Stimulated activated CD8-positive, alpha-beta memory T cell treated with anti-CD3 and anti-CD28 coated beads, Interleukin-12 subunit alpha, Interleukin-12 subunit beta, amount 100 ng/mL, for 24 hours (primary cell): Measurements from ENCODE around the gene UBR7.
"Not testable (repeated sequence)": the region's sequence is repeated elsewhere in the genome, so short reads cannot be mapped to it uniquely, and the experiment has no call there.

Experiments used
- DNase-seq: peaks from one replicate; pipeline ENCODE4 v3.0.0-alpha.2; 2020; ENCODE audit errors: extremely low read depth

The UBR7 gene

DNA sequence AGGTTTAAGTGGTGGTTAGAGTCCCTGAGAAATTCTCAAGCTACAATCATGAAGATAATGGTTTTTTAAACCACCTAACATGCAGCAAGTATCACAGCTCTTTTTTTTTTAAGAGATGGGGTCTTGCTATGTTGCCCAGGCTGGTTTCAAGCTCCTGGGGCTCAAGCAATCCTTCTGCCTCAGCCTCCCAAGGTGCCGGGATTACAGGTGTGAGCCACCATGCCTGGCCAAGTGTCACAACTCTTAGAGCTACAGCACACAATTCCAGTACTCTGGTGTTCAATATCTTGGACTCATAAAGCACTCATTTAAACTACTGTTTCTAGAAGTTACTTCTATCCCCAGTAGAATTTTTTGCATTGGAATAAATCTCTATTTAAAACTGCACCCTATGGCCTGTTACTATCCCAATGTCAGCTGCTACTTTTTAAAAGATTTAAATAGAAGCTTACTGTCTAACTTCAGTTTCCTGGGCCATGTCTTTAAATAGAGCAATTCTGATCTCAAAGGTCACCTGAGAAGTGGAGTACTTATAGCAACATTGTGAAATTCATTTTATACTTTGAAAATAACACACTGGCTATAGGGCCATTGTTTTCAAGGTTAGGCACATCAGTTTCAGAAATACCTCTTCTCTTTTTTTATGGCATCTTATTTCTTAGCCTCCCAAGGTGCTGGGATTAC, 11.6 kb upstream of the UBR7 start:
- no peak for DNase-seq

DNA sequence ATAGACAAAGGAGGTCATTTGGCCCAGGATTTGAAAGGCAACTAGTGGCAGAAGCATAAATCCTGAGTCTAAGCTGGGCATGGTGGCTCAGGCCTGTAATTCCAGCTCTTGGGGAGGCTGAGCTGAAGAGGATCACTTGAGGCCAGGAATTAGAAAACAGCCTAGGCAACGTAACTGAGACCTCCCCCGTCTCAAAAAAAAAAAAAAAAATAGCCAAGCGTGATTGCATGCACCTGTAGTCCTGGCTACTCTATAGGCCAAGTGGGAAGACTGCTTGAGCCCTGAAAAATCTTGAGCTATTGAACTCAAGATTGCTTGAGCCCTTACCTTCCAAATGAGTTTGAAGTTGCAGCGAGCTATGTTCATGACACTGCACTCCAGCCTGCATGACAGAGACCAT, 8.0 kb upstream of the UBR7 start:
- DNase-seq, result no peak

DNA sequence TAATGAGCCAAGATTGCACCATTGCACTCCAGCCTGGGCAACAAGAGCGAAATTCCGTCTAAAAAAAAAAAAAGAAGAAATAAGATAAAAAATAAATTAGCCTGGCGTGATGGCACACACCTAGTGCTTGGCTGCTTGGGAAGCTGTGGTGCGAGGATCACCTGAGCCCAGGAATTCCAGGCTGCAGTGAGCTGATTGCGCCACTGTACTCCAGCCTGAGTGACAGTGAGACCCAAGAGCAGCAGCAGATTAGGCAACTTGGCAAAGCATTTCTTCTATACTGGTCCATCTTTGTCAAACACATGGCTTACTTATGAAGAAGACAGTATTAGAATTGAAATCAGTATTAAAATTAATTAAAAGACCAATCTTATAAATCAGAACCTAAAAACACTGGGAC, 6.5 kb upstream of the UBR7 start:
- DNase-seq, result no peak

DNA sequence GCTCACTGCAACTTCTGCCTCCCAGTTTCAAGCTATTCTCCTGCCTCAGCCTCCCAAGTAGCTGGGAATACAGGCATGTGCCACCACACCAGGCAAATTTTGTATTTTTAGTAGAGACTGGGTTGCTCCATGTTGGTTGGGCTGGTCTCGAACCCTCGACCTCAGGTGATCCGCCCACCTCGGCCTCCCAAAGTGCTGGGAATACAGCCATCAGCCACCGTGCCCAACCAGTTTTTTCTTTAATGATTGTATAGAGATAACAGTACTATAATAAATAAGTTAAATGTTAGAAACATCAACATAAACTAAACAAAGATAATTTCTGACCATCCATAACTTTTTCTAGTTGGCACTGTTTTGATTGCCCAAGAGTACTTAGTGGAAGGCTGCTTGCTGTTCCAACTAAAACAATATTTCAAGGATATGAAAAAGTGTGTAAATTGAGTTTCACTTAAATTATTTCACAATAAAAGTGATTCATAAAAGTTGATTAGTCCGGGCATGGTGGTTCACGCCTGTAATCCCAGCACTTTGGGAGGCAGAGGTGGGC, 5.8 kb upstream of the UBR7 start:
- DNase-seq, result no peak

DNA sequence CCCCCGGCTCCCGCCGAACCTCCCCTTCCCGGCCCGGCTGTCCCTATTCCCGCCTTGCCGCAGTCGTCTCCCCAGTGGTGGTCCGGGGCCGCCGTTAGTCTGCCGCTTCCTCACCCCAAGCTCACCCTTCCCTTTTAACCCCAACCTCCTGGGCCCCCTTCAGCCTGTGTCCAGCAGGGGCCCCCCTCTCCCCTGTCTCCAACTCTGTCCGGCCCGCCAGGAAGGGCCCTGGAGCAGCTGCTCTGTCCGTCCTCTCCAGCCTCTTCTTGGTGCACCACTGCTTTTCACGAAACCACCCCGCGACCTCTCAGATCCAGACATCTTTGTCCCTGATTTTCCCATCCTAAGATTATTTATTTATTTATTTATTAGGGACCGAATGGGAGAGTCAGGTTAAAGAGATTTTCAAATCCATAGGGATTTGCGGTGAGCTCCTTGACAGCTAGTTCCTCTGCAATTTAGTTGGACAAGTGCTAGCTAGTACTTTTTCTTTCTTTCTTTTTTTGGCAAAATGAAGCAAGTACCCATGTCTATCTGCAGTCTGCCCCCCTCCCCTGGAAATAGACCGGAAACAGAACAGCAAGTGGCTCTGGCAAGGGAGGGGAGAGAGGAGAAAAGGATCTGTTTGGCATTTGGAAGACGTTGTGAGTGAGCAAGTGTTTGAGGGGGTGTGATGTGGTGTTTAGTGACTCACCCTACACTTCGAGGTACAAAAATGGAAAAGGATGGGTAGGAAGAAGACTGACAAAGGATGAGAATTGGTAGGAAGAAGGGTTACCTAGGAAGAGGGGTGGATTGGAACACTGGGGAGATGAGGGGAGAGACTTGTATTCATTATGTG, 632 bp downstream of the UBR7 start:
- no peak for DNase-seq

DNA sequence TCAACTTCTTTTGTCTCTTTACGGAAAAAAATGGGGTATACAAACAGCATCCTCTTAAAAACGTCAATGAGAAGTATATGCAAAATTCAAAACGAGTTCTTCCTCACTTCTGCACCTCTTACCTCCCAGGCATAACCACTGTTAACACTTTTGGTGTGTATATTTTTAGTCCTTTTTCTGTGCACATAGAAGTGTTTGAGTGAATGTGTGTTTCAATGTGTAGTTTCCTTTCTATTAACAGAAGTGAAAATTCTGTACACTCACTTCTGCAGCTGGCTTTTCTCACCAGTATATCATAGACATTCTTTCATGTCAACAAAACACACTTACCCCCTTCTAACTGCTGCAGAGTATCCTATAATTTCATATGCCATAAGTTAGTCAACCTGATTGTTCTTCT, 5.4 kb downstream of the UBR7 start:
- no peak for DNase-seq

DNA sequence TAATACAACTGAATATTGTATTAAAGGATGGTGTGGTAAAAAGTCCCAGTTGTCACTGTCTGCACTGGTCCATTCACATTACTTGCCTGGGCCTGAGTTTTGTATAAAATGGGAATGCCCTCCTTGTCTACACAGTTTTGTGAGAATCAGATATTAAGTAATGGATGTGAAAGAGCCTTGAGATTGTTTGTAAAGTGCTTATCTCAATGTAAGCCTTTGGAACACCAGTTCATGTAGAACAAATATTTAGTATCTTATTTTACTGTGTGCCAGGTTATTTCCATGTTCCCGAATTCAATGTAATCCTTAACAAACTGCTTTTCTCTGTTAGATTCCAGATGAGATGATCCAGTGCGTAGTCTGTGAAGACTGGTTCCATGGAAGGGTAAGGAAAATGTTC, 7.5 kb downstream of the UBR7 start:
- no peak for DNase-seq

DNA sequence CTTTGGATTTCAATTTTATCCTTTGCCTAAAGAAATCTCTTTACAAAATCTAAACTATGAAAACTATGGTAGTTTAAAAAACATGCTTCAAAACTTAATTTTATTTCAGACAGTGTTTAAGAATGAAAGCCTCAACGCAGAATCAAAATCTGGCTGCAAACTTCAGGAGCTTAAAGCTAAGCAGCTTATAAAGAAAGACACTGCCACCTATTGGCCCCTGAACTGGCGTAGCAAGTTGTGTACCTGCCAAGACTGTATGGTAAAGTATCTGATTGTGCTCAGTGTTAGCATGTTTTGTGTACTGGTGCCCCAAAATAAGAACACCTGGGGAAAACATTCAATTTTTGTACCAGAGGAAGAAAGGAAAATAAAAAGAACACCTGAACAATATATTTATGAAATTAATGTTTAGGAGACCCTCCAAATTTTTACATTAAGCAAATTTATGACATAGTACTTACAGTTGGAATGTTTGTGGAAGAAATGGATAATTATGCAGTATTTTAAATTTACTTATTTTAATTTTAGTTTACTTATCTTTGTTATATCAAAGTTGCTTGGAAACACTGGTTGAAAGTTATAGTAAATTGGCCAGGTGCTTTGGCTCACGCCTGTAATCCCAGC, 12.2 kb downstream of the UBR7 start:
- no peak for DNase-seq

DNA sequence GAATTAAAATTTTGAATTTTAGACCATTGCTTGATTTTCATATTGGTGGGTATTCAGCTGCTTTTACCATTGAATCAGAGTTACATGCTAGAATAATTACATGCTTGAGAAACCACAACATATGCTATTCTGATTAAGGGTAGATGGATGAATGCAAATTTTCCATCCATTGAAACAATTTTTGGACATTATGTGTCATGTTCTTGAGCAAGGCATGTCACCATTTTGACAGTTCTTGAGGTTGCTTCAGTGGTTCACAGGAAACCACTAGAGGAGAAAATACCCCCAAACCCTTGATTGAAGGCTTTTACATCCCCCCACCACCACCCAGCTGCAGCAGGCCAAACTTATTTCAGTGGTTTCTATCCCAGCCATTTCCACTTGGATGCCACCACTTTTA, 13.5 kb downstream of the UBR7 start:
- no peak for DNase-seq

DNA sequence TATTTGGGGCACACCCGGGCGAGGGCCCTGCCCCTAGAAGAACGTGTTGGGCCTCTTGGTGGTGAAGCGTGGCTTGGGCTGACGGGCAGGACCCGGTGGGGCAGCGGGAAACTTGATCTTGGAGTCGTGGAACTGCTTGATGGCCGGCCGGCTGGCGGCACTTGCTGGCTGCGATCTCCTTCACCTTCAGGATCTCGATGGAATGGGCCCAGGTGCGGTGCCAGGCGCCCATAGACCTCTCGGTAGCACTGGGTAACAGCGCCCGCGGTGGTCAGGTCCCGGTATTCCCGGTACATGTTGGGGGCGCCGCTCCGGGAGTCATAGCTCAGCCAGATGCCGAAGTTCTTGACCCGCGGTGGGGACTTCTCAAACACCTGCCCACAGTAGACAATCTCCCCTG, 16.5 kb downstream of the UBR7 start:
- DNase-seq, result no peak

DNA sequence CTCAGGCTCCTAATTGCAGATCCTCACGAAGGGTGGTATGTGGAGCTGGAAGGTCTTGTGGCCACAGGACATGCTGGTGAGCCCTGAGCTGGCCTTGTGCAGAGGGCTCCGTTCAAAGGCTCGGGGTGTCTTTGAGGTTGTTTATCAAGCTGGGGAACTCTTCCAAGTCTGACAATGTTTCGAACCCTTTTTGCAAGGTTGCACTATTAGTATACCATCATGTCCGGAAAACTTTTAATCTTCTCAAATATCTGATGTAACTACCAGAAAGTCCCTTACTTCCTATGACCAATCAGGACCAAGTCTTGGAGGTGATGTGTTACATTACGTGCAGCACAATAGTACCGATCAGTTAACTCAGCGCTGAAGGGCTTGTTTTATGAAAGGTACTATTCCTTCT, 21.5 kb downstream of the UBR7 start:
- no peak for DNase-seq

DNA sequence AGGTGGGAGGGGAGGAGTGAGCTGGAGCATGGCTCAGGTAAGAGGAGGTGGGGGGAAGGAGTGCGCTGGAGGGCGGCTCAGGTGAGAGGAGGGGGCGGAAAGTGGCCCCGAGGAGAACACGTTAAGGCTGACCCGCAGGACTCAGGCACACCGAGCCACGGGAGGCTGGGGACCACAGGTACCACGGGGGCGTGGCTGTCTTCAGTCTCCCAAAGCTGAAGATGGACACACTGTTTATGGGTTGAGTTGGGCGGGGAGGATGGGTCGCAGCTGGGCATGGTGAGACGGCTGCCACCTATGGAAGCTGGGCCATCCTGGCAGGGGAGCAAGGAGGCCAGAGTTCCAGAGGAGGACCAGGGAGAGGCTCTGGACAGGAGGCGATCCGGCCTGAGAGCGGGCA, 23.5 kb downstream of the UBR7 start:
- DNase-seq, result no peak

DNA sequence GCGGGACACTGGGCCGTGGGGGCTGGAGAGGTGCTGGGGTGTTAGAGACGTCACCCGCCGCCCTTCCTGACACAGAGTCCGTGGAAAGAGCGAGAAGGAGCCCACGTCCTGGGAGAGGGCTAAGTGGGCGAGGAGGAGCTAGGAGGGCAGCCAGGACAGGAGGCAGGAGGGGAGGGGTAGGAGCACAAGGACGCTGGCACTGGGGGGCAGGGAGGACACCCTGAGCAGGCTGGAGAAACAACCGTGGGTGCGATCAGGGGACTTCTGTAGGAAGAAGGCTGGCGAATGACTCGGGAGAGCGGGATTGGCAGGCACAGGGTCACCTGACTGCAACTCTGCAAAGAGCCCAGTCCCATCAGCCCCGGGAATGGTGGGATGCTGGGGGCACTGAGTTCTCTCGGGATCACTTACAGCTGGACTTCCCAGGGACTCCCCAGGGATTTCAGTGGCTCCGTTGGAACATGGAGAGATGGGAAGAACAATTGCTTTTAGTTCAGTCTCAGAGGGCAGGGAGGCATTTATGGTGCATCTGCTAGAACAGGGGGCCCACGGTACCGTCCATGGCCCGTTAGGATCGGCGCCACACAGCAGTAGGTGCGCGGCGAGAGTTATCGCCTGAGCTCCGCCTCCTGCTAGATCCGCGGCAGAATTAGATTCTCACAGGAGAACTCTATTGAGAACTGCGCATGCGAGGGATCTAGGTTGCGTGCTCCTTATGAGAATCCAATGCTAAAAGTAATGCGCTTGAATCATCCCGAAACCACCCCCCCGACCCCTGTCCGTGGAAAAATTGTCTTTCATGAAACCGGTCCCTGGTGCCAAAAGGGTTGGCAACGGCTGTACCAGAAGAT, 24.3 kb downstream of the UBR7 start:
- no peak for DNase-seq

DNA sequence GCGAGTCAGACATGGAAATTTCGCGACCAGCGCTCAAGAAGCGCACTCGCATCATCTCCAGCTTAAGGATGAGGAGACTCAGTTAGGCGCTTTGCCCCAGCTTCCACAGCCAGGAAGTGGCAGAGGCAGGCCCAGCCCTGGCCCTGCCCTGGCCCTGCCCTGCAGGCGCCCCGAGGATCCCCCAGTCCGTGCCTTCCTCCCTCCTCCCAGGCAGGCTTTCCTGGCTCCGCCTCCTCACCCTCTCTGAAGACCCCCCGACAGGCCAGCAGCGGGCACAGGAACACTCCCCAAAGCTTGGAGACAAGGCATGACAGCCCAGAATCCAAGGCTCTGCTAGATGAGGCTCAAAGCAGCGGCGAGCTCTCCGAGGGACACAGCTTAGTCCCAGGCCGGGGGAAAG, 25.1 kb downstream of the UBR7 start:
- DNase-seq, result no peak

DNA sequence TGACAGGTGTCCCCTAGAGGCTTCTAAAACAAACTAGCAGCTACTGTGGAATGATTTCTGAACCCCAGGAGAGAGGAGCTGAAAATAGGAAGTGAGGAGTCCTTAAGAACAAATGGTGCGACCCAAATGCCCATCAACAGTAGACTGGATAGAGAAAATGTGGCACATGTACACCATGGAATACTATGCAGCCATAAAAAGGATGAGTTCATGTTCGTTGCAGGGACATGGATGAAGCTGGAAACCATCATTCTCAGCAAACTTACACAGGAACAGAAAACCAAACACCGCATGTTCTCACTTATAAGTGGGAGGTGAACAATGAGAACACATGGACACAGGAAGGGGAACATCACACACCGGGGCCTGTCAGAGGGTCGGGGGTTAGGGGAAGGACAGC, 26.0 kb downstream of the UBR7 start:
- not testable (repeated sequence) for DNase-seq

DNA sequence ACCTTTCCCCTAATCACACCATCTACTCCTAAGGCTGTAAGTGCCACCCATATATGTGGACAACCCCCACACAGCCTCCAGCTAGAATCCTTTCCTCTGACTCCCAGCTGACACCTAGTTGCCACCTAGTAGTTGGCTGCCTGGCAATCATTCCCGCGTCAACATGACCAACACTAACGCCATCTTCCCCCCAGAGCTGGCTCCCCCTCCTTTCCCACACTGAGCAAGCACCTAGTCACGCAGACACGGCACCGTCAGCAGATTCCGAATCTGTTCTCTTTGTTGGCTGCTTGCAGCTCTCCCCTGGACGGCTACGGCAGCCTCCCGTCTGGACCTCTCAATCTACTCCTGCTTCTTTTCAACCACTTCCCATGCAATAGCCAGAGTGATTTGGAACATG, 27.7 kb downstream of the UBR7 start:
- DNase-seq, result no peak

DNA sequence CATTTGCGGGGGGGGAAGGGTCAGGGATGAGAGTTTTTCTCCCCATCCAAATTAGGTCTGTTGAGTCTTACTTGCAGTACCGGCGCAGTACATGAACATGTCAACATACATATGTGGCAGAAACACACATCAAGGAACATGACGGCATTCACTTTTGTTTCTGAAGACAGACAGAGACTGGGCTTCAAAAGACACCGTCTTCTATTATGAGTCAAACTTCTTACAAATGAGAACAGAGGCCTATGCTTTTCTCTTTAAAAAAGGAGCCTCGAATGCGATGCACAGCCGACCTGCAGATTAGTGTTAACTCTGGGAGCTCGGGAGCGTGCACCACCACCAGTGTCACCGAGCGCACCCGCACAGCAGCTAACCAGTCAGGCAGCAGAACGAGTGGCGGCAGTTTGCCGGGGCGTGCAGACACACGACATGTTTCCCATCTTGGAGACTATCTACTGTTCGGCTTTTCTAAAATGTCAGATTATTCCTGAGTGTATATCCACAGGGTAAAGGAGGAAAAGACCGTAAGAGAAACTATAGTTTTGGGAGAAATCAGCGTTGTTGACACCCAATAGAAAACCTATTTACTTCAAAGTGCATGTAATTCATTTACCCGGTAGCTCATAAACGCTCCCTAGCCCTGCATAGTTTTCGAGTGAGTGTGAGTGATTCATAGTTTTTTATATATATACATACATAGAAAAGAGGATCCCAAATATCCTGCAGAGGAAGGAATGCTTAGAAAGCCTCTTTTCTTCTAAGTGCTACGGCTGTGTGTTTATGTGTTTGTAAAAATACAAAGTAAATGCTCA, 33.0 kb downstream of the UBR7 start:
- DNase-seq, result no peak

DNA sequence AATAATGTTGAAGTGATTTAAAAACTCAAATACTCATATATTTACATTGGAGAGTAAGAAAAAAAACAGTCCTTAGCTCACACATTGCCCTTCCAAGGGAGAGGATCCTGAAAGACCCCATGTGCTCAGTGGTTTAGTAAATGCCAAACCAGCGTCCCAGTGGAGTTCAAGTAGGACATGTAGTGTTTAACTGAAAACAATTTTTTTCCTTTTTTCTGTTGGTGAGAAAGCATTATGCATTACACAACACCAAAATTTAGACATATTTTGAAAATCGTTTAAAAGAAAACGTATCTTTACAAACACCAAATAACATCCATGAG, 33.6 kb downstream of the UBR7 start:
- DNase-seq, result no peak

DNA sequence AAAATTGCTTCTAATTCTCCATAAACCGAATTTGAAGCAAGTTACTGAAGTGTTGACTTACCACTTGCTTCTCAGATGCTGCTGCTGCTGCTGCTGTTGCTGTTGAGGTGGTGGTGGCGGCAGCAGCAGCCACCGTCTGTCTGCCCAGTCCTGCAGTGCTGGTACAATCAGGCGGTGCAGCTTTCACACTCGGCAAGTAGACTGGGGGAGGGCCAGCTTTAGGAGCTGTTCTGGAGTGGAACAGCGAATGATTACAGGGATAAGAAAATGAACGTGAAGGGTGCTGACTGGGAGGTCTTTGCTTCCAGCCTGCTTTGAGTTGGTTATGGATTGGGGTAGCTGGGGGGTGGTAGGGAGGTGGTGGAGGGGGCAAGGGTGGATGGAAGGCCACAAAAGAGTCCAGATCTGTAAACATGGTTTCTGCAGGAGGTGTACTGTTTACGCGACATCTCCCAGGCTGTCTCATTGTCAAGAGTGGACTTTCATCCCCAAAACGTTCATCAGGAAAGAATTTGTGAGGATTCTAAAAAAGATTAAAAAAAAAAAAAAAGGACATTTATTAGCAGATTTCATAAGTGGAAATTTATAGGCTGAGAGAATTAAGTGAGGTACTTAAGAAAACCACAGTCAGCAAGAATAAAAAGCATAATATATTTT, 38.8 kb downstream of the UBR7 start:
- no peak for DNase-seq

DNA sequence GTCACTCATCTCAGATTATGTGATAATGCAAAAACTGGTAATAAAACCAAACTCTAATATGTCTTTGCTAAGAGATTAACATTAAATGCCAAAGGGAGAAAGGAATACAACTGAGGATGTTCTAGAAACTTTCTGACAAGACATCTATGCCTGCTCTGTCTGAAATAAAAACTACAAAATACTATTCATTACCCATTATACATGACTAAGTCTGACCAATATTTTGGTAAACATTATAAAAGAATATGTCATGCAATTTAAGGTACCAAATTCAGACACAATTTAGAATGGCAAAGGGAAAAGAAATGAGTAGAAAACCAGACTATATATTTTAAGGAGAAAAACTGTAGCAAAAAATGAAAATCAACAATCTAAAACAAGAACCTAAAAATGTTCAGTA, 39.5 kb downstream of the UBR7 start:
- no peak for DNase-seq
